SU-DHL-6 (cell line): ENCODE data around the gene KLRB1.

Source experiments
- CTCF ChIP-seq: fragments of 200-600 bp; sonication (generic); IDR thresholded peaks from one replicate; pipeline ENCODE4 v1.5.1; 2017; ENCODE audit warnings: antibody characterized with exemption, mild to moderate bottlenecking, low read length, moderate library complexity; ENCODE audit not compliant: insufficient read depth, poor library complexity, severe bottlenecking
- EZH2phosphoT487 ChIP-seq: fragments of 200-600 bp; sonication (generic), shearing (Covaris generic); conservative IDR thresholded peaks from 2 replicates; pipeline ENCODE4 v1.6.1; 2018; ENCODE audit warnings: mild to moderate bottlenecking, antibody characterized with exemption, low read length, moderate library complexity, mixed read lengths

GRCh38 chr12:9647825-9648700, 40.3 kb upstream of the KLRB1 start:
- TF ChIP-seq CTCF, result no peak
- no peak for TF ChIP-seq EZH2phosphoT487
